H1 (cell line): ENCODE results near the gene SLC25A45. TPM values are rescaled to one million over a fixed set of nuclear protein-coding genes. Genes with fewer than 3 reads are reported as not detected.

Experiments used
- CTCF ChIA-PET: fragments of 300-600 bp; sonication (Branson Sonifier 250); formaldehyde crosslinking; loops from one replicate; lab custom pipeline; 2021; ENCODE audit not compliant: partially characterized antibody; lab: Charles Lee
- POLR2A ChIA-PET: fragments of 300-600 bp; sonication (Branson Sonifier 250); formaldehyde crosslinking; loops from one replicate; lab custom pipeline; 2021; ENCODE audit warnings: inconsistent platforms; ENCODE audit not compliant: partially characterized antibody; lab: Charles Lee
- DNase-seq, 2 experiments: peaks; one replicate each; pipeline versions ENCODE4 v3.0.0 to v3.0.0-alpha.2; 2010 to 2022; ENCODE audit warnings: low spot score in 2 of 2, low read depth in 1 of 2, mixed read lengths in 1 of 2
- FAIRE-seq: peaks from 2 replicates; lab custom pipeline; 2011; peaks lifted over from hg19 to GRCh38; lab: Jason Lieb, UNC
- H2AFZ ChIP-seq: 2 replicates; pipeline ENCODE4 v1.8.1; 2012; ENCODE audit warnings: low read length, inconsistent platforms
- H2AK5ac ChIP-seq: 2 replicates; pipeline ENCODE4 v1.6.1; 2013; ENCODE audit warnings: low read depth, low read length
- H2BK120ac ChIP-seq: replicated peaks from 2 replicates; pipeline ENCODE3; 2013; ENCODE audit warnings: low read depth, low read length, inconsistent platforms
- H2BK12ac ChIP-seq: 2 replicates; pipeline ENCODE4 v1.6.1; 2013; ENCODE audit warnings: low read depth, low read length
- H2BK15ac ChIP-seq: 2 replicates; pipeline ENCODE4 v1.6.1; 2013; ENCODE audit warnings: low read length
- H2BK20ac ChIP-seq: 2 replicates; pipeline ENCODE4 v1.6.1; 2013; ENCODE audit warnings: low read length
- H2BK5ac ChIP-seq: 2 replicates; pipeline ENCODE4 v1.6.1; 2013; ENCODE audit warnings: low read depth, low read length
- H3K14ac ChIP-seq: 2 replicates; pipeline ENCODE4 v1.6.1; 2013; ENCODE audit warnings: inconsistent platforms; ENCODE audit not compliant: insufficient read length
- H3K18ac ChIP-seq: 2 replicates; pipeline ENCODE4 v1.6.1; 2013; ENCODE audit warnings: low read length; ENCODE audit errors: extremely low read depth
- H3K23ac ChIP-seq: 2 replicates; pipeline ENCODE4 v1.6.1; 2013; ENCODE audit warnings: inconsistent platforms; ENCODE audit not compliant: insufficient read length
- H3K23me2 ChIP-seq: 2 replicates; pipeline ENCODE4 v1.6.1; 2013; ENCODE audit warnings: low read depth, low read length
- H3K27ac ChIP-seq: 2 replicates; pipeline ENCODE4 v1.6.1; 2011; ENCODE audit warnings: low read depth, low read length, inconsistent platforms
- H3K27me3 ChIP-seq, 4 experiments: replicated peaks in 1 of 4; 1 replicate in 1 of 4; 2 replicates in 3 of 4; pipeline versions ENCODE4 v1.6.1 to v1.8.1; 2011 to 2013; ENCODE audit warnings: low read length in 3 of 4, mild to moderate bottlenecking in 3 of 4, inconsistent platforms in 2 of 4, mixed read lengths in 2 of 4, moderate library complexity in 1 of 4; ENCODE audit not compliant: control insufficient read depth in 3 of 4, insufficient read depth in 3 of 4; ENCODE audit errors: extremely low read depth in 1 of 4
- H3K36me3 ChIP-seq, 4 experiments: 2 replicates each; pipeline versions ENCODE4 v1.6.1 to v1.8.1; 2011 to 2013; ENCODE audit warnings: mild to moderate bottlenecking in 4 of 4, low read length in 3 of 4, moderate library complexity in 2 of 4, control low read depth in 1 of 4, inconsistent platforms in 1 of 4; ENCODE audit not compliant: insufficient read depth in 4 of 4, control insufficient read depth in 2 of 4
- H3K4ac ChIP-seq: replicated peaks from 2 replicates; pipeline ENCODE3; 2013; ENCODE audit warnings: low read length, low read depth, mixed read lengths, inconsistent platforms; ENCODE audit not compliant: insufficient read length
- H3K4me1 ChIP-seq, 4 experiments: replicated peaks in 1 of 4; 1 replicate in 1 of 4; 2 replicates in 3 of 4; pipeline versions ENCODE4 v1.6.1 to v1.8.1; 2011 to 2013; ENCODE audit warnings: low read length in 3 of 4, inconsistent platforms in 2 of 4, mixed read lengths in 1 of 4; ENCODE audit not compliant: insufficient read depth in 4 of 4, control insufficient read depth in 3 of 4
- H3K4me2 ChIP-seq, 2 experiments: 2 replicates each; pipeline versions ENCODE4 v1.6.1 to v1.8.1; 2011 to 2013; ENCODE audit warnings: low read depth in 2 of 2, low read length in 2 of 2, control low read depth in 1 of 2, inconsistent platforms in 1 of 2, mild to moderate bottlenecking in 1 of 2; ENCODE audit not compliant: insufficient read depth in 1 of 2
- H3K4me3 ChIP-seq, 4 experiments: fragments of 200-600, 300-600 bp in 1 of 4; sonication (generic), shearing (Covaris generic), sonication (Bioruptor Twin) in 1 of 4; 2 replicates each; pipeline versions ENCODE4 v1.5.1 to v1.8.1; 2011 to 2016; ENCODE audit warnings: low read length in 4 of 4, low read depth in 3 of 4, control low read depth in 2 of 4, inconsistent platforms in 2 of 4, mild to moderate bottlenecking in 2 of 4, mixed read lengths in 1 of 4, moderate library complexity in 1 of 4; ENCODE audit not compliant: insufficient read depth in 2 of 4; ENCODE audit errors: extremely low read depth in 1 of 4
- H3K56ac ChIP-seq: replicated peaks from 2 replicates; pipeline ENCODE3; 2013; ENCODE audit warnings: low read depth, mild to moderate bottlenecking, mixed read lengths, low read length, inconsistent platforms; ENCODE audit not compliant: insufficient read length
- H3K79me1 ChIP-seq: 2 replicates; pipeline ENCODE4 v1.6.1; 2013; ENCODE audit warnings: low read depth, low read length, control low read depth
- H3K79me2 ChIP-seq, 2 experiments: 2 replicates each; pipeline versions ENCODE4 v1.6.1 to v1.8.1; 2012 to 2013; ENCODE audit warnings: low read length in 2 of 2, mild to moderate bottlenecking in 2 of 2, inconsistent platforms in 1 of 2; ENCODE audit not compliant: insufficient read depth in 2 of 2, control insufficient read depth in 1 of 2
- H3K9ac ChIP-seq, 4 experiments: replicated peaks in 1 of 4; 1 replicate in 1 of 4; 2 replicates in 3 of 4; pipeline versions ENCODE4 v1.6.1 to v1.8.1; 2011 to 2013; ENCODE audit warnings: low read depth in 3 of 4, low read length in 3 of 4, control low read depth in 2 of 4, mild to moderate bottlenecking in 2 of 4, moderate library complexity in 2 of 4, inconsistent platforms in 1 of 4; ENCODE audit errors: extremely low read depth in 1 of 4
- H3K9me3 ChIP-seq, 2 experiments: 2 replicates each; pipeline versions ENCODE4 v1.6.1 to v1.8.1; 2012 to 2013; ENCODE audit warnings: mild to moderate bottlenecking in 2 of 2, moderate library complexity in 2 of 2, control low read depth in 1 of 2, inconsistent platforms in 1 of 2, low read depth in 1 of 2, low read length in 1 of 2, mixed read lengths in 1 of 2; ENCODE audit not compliant: insufficient read depth in 2 of 2
- H4K20me1 ChIP-seq, 2 experiments: replicated peaks in 1 of 2; 2 replicates each; pipeline versions ENCODE3 to v1.8.1; 2011 to 2013; ENCODE audit warnings: inconsistent platforms in 2 of 2, low read length in 2 of 2, mild to moderate bottlenecking in 1 of 2; ENCODE audit not compliant: insufficient read depth in 2 of 2, control insufficient read depth in 1 of 2
- H4K5ac ChIP-seq: 2 replicates; pipeline ENCODE4 v1.6.1; 2013; ENCODE audit warnings: low read length, low read depth, mixed read lengths, inconsistent platforms; ENCODE audit not compliant: insufficient read length
- H4K8ac ChIP-seq: 2 replicates; pipeline ENCODE4 v1.8.0; 2013; ENCODE audit warnings: mild to moderate bottlenecking, moderate library complexity, low read length, inconsistent platforms; ENCODE audit not compliant: insufficient read depth; ENCODE audit errors: extremely low read depth
- H4K91ac ChIP-seq: replicated peaks from 2 replicates; pipeline ENCODE3; 2013; ENCODE audit warnings: low read length, mixed read lengths, inconsistent platforms; ENCODE audit not compliant: insufficient read length
- BACH1 ChIP-seq: IDR thresholded peaks from 2 replicates; pipeline ENCODE4 v1.6.1; 2012; ENCODE audit warnings: low read length, improper control_type of control experiment
- BCL11A ChIP-seq, 2 experiments: IDR thresholded peaks; one replicate each; pipeline ENCODE4 v1.6.1; 2011; ENCODE audit warnings: low read depth in 2 of 2, low read length in 2 of 2, mild to moderate bottlenecking in 2 of 2
- CEBPB ChIP-seq: IDR thresholded peaks from 2 replicates; pipeline ENCODE4 v1.6.1; 2012; ENCODE audit warnings: low read depth, low read length
- EZH2 ChIP-seq: fragments of 200-600 bp; sonication (generic); IDR thresholded peaks from 2 replicates; pipeline ENCODE4 v1.7.1; 2012; ENCODE audit warnings: low read depth, mild to moderate bottlenecking, moderate library complexity, low read length, inconsistent platforms; ENCODE audit not compliant: severe bottlenecking
- KDM4A ChIP-seq: IDR thresholded peaks from one replicate; pipeline ENCODE4 v1.7.1; 2012; ENCODE audit warnings: low read depth, mild to moderate bottlenecking, moderate library complexity, low read length, inconsistent platforms; ENCODE audit not compliant: severe bottlenecking
- PHF8 ChIP-seq: fragments of 200-600 bp; sonication (generic); conservative IDR thresholded peaks from 2 replicates; pipeline ENCODE4 v1.7.1; 2012; ENCODE audit warnings: low read depth, mild to moderate bottlenecking, inconsistent platforms, low read length, moderate library complexity
- TCF12 ChIP-seq: IDR thresholded peaks from 2 replicates; pipeline ENCODE4 v1.6.1; 2011; ENCODE audit warnings: low read depth, mild to moderate bottlenecking, low read length
- WGBS, 2 experiments: shearing (Covaris generic) in 1 of 2; methylation state at CpG; one replicate each; pipeline versions ENCODE4 v1.1.6 to v1.1.7; 2013 to 2015; ENCODE audit warnings: low lambda C conversion rate in 2 of 2, mixed read lengths in 2 of 2, inconsistent platforms in 1 of 2, low coverage in 1 of 2, missing lambda C conversion rate in 1 of 2; ENCODE audit not compliant: insufficient replicate concordance in 2 of 2, insufficient coverage in 1 of 2, insufficient read length in 1 of 2; ENCODE audit errors: extremely low coverage in 1 of 2, missing lambda C conversion rate in 1 of 2; 5-methylcytosine and 5-hydroxymethylcytosine counted together
- polyA plus RNA-seq, 7 experiments: library from polyadenylated mRNA; depleted of rRNA in 3 of 7; stranded (reverse) in 5 of 7; unstranded in 2 of 7; fragments of >200 nt in 5 of 7; fragments of 200-250 nt in 2 of 7; gene quantifications; 1 replicate in 5 of 7; 2 replicates in 1 of 7; 4 replicates in 1 of 7; pipeline versions ENCODE4 v1.2.1 to v1.2.3, GENCODE V29; 2011 to 2013; ENCODE audit warnings: missing spikeins in 2 of 7, mixed read lengths in 2 of 7
- total RNA-seq: library from RNA; stranded (reverse); fragmentation: NEBNext Ultra II Directional; extraction: Animal tissue kit (Norgen Biotek cat#: 25700); gene quantifications from 2 replicates; pipeline ENCODE4 v1.2.1, GENCODE V29; 2021
- TF ChIP-seq, protein P1 (sequence below): IDR thresholded peaks from 2 replicates; pipeline ENCODE4 v1.6.1; 2012; ENCODE audit warnings: inconsistent platforms
- TF ChIP-seq, protein P2 (sequence below): IDR thresholded peaks from 2 replicates; pipeline ENCODE4 v1.6.1; 2012; ENCODE audit warnings: low read length, inconsistent platforms

SLC25A45 gene
- total and polyA plus RNA-seq, 2 of the 8 experiments (the other 6 are each of a cell fraction or from before 2014, with no cell fraction given): 0.54 to 0.59 TPM

DNA sequence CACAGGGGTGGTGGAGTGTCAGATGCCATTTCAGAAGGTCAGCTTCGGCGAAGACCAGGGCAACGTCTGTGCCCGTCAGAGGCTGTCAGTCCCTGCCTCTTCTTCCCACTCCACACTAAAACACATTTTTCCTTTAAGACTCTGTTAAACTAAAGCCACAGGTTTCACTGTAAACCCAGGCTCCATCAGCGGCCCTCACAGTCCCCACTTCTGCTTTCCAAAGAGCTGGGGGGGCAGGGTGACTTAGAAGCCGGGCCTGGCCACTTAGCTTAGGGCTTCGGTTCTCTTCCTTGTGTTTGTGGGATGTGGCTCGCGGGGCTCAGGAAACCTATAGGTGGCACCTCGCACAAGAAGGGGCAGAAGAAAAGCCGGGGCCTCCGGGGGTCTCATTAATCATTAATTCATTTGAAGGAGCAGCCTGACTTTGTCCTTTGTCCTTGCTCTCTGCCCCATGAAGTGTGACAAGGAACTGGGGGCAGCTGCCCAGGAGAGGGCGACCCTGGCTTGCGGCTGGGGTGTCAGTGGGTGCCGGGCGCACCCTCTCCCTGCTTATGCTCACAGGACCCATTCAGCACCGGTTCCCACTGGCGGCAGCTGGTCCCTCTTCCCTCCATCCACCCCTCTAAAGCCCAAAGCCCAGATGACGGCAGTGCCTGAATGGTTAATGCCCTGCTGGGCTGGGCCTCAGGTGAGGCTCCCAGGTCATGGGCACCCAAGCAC lies 4.1 kb downstream of the SLC25A45 start:
- H2BK20ac ChIP-seq: no peak overlapping the region
- no peak for DNase-seq
- H3K79me1 ChIP-seq: no peaks in the 10 kb centered on the region
- H3K14ac ChIP-seq: no peak overlapping the region
- no peak overlapping the region for H4K91ac ChIP-seq
- H3K4me3 ChIP-seq: no peak overlapping the region
- H3K23ac ChIP-seq: no peak overlapping the region
- no peak overlapping the region for H2BK5ac ChIP-seq
- H2BK15ac ChIP-seq: no peak overlapping the region
- H3K9ac ChIP-seq: no peak overlapping the region
- no peak overlapping the region for H2BK120ac ChIP-seq
- WGBS, 2 experiments: 91% methylated on average over 19 of the region's 19 CpGs; no CpG with 5 or more reads in 1 of the 2 experiments
- H4K5ac ChIP-seq: no peak overlapping the region
- no peak for FAIRE-seq
- no peaks in the 10 kb centered on the region for H3K79me2 ChIP-seq
- peak overlapping the region; percentile 17; the same call in 1 of the 2 replicates for H2BK12ac ChIP-seq
- H4K20me1 ChIP-seq: no peaks in the 10 kb centered on the region
- H3K4me1 ChIP-seq: peaks cover 0 to 12% (median 11%) of the 10 kb centered on the region in 4 experiments; a peak in 5 of 7 replicates
- H2AFZ ChIP-seq: no peak overlapping the region
- H2AK5ac ChIP-seq: peak overlapping the region; percentile 24; the same call in 1 of the 2 replicates
- POLR2A ChIA-PET: interaction anchor here (1.0 to 3.6 kb wide), 5 partner anchors 40 to 152 kb away, joined by 3 to 36 read pairs (median 5); no protein-coding TSS in a partner anchor
- no peak overlapping the region for H3K4ac ChIP-seq
- no peaks in the 10 kb centered on the region for H3K36me3 ChIP-seq
- H3K18ac ChIP-seq: no peak overlapping the region
- no peaks in the 10 kb centered on the region for H3K9me3 ChIP-seq
- H3K56ac ChIP-seq: no peak overlapping the region
- no peak overlapping the region; the same call in 1 of the 2 replicates for H4K8ac ChIP-seq
- no peaks in the 10 kb centered on the region for H3K23me2 ChIP-seq
- H3K4me2 ChIP-seq: no peak overlapping the region
- no peaks in the 10 kb centered on the region for H3K27me3 ChIP-seq
- CTCF ChIA-PET: interaction anchor here (0.6 to 5.2 kb wide), 28 partner anchors 8 to 161 kb away, joined by 3 to 30 read pairs (median 4); no protein-coding TSS in a partner anchor
- H3K27ac ChIP-seq: no peak overlapping the region
- TF ChIP-seq BACH1 (no peak), TCF12 (no peak), BCL11A (IDR thresholded peaks at IDR 0.05; ENCODE audit: low read depth in 2 of 2, low read length in 2 of 2) (no peak), EZH2 (no peak), CEBPB (no peak), PHF8 (no peak), KDM4A (no peak)
- TF ChIP-seq, protein P1, sequence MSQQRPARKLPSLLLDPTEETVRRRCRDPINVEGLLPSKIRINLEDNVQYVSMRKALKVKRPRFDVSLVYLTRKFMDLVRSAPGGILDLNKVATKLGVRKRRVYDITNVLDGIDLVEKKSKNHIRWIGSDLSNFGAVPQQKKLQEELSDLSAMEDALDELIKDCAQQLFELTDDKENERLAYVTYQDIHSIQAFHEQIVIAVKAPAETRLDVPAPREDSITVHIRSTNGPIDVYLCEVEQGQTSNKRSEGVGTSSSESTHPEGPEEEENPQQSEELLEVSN: peak; percentile 22; the same call in 1 of the 2 replicates
- TF ChIP-seq, protein P2, sequence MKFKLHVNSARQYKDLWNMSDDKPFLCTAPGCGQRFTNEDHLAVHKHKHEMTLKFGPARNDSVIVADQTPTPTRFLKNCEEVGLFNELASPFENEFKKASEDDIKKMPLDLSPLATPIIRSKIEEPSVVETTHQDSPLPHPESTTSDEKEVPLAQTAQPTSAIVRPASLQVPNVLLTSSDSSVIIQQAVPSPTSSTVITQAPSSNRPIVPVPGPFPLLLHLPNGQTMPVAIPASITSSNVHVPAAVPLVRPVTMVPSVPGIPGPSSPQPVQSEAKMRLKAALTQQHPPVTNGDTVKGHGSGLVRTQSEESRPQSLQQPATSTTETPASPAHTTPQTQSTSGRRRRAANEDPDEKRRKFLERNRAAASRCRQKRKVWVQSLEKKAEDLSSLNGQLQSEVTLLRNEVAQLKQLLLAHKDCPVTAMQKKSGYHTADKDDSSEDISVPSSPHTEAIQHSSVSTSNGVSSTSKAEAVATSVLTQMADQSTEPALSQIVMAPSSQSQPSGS: no peak
